Prostate gland (tissue), 2 donors: ENCODE data around the gene XCL2. TPM values are rescaled to one million over a fixed set of nuclear protein-coding genes. Genes with fewer than 3 reads are reported as not detected.
A peak's percentile ranks its signal among the peaks of the same experiment; 100 is the strongest.
"Not testable (repeated sequence)": the region's sequence is repeated elsewhere in the genome, so short reads cannot be mapped to it uniquely, and the experiment has no call there.

ENCODE experiments used
- DNase-seq: peaks from one replicate; pipeline ENCODE4 v3.0.0-alpha.2; 2019; ENCODE audit warnings: low spot score
- H3K27ac ChIP-seq, 2 donors: fragments of 200-600 bp; sonication (generic); 2 replicates each; pipeline ENCODE4 v1.5.1; 2017 to 2019
- H3K27me3 ChIP-seq: fragments of 200-600 bp; sonication (generic); replicated peaks from 2 replicates; pipeline ENCODE4 v1.5.1; 2019; ENCODE audit not compliant: insufficient read depth
- H3K36me3 ChIP-seq, 2 donors: fragments of 200-600 bp; sonication (generic); 1 replicate in 1 of 2; 2 replicates in 1 of 2; pipeline versions ENCODE4 v1.5.1 to v1.8.1; 2017 to 2019
- H3K4me1 ChIP-seq: fragments of 200-600 bp; sonication (generic); replicated peaks from 2 replicates; pipeline ENCODE4 v1.5.1; 2019
- H3K4me3 ChIP-seq, 2 donors: fragments of 200-600 bp; sonication (generic); 2 replicates each; pipeline ENCODE4 v1.5.1; 2017 to 2019
- H3K9me3 ChIP-seq: fragments of 200-600 bp; sonication (generic); 2 replicates; pipeline ENCODE4 v1.5.1; 2017
- POLR2A ChIP-seq: fragments of 450-650 bp; IDR thresholded peaks from one replicate; pipeline ENCODE4 v1.6.1; 2016; ENCODE audit warnings: antibody characterized with exemption, mild to moderate bottlenecking
- POLR2AphosphoS5 ChIP-seq: sonication (generic); formaldehyde crosslinking; IDR thresholded peaks from one replicate; pipeline ENCODE4 v1.6.1; 2017; ENCODE audit warnings: antibody characterized with exemption
- WGBS: methylation state at CpG from one replicate; pipeline ENCODE4 v1.1.5; 2018; 5-methylcytosine and 5-hydroxymethylcytosine counted together
- intact Hi-C: fragments of 100-400 bp; cut with DNase I; formaldehyde crosslinking; loops from one replicate; pipeline ENCODE4 v1.14.2; 2022
- total RNA-seq, 2 donors: library from RNA; depleted of rRNA; stranded (reverse); fragments of >200 nt; gene quantifications; one replicate each; pipeline ENCODE4 v1.1.0, GENCODE V29; 2016
- TF ChIP-seq, protein P1 (sequence below), 4 experiments: fragments of 200-600 bp in 2 of 4; fragments of 450-650 bp in 2 of 4; sonication (generic) in 2 of 4; IDR thresholded peaks; 1 replicate in 3 of 4; 2 replicates in 1 of 4; pipeline ENCODE4 v1.5.1; 2016 to 2019; ENCODE audit warnings: antibody characterized with exemption in 4 of 4, mild to moderate bottlenecking in 2 of 4, moderate library complexity in 2 of 4

The XCL2 gene
- total RNA-seq, 2 donors from 2014 or later = not detected

- H3K27me3 ChIP-seq, H3K9me3 ChIP-seq, H3K27ac ChIP-seq, H3K36me3 ChIP-seq, H3K4me3 ChIP-seq, H3K4me1 ChIP-seq: not testable (repeated sequence)
- 8% methylated on average over 4 of the region's 4 CpGs for WGBS
- TF ChIP-seq, protein P1, sequence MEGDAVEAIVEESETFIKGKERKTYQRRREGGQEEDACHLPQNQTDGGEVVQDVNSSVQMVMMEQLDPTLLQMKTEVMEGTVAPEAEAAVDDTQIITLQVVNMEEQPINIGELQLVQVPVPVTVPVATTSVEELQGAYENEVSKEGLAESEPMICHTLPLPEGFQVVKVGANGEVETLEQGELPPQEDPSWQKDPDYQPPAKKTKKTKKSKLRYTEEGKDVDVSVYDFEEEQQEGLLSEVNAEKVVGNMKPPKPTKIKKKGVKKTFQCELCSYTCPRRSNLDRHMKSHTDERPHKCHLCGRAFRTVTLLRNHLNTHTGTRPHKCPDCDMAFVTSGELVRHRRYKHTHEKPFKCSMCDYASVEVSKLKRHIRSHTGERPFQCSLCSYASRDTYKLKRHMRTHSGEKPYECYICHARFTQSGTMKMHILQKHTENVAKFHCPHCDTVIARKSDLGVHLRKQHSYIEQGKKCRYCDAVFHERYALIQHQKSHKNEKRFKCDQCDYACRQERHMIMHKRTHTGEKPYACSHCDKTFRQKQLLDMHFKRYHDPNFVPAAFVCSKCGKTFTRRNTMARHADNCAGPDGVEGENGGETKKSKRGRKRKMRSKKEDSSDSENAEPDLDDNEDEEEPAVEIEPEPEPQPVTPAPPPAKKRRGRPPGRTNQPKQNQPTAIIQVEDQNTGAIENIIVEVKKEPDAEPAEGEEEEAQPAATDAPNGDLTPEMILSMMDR (IDR thresholded peaks at IDR 0.05) = peak in 3 of 4 experiments; percentile 46 to 64 (median 63)
- DNase-seq = peak; percentile 33
- intact Hi-C loops = loop anchor here (2.0 to 10.0 kb wide), 2 partner anchors 139 to 231 kb away; no protein-coding TSS in a partner anchor
Measured at GRCh38 chr1:168574234-168574633, 30.4 kb upstream of the XCL2 start.

- no peaks in the 10 kb centered on the region for H3K4me1 ChIP-seq
- no peak overlapping the region for H3K4me3 ChIP-seq
- H3K27me3 ChIP-seq = no peaks in the 10 kb centered on the region
- intact Hi-C loops = loop anchor here (10.0 kb wide), 1 partner anchor 138 kb away; no protein-coding TSS in a partner anchor
- 94% methylated on average over 3 of the region's 3 CpGs for WGBS
- TF ChIP-seq POLR2AphosphoS5 = no peak
- TF ChIP-seq POLR2A = no peak
- TF ChIP-seq, protein P1 (IDR thresholded peaks at IDR 0.05) = no peak
- no peak overlapping the region for H3K27ac ChIP-seq
- H3K9me3 ChIP-seq = no peaks in the 10 kb centered on the region
- no peaks in the 10 kb centered on the region for H3K36me3 ChIP-seq
- no peak for DNase-seq
Measured at GRCh38 chr1:168572633-168573032, 28.8 kb upstream of the XCL2 start.

GRCh38 chr1:168570652-168571051, 26.9 kb upstream of the XCL2 start:
- Histone ChIP-seq H3K9me3 (no peaks in the 10 kb centered on the region), H3K27ac (no peak overlapping the region), H3K36me3 (no peaks in the 10 kb centered on the region), H3K4me3 (no peak overlapping the region), H3K27me3 (no peaks in the 10 kb centered on the region), H3K4me1 (no peaks in the 10 kb centered on the region)
- TF ChIP-seq POLR2A (no peak), POLR2AphosphoS5 (no peak)
- TF ChIP-seq, protein P1 (IDR thresholded peaks at IDR 0.05) = no peak
- 85% methylated on average over 3 of the region's 3 CpGs for WGBS
- intact Hi-C loops = loop anchor here (10.0 kb wide), 1 partner anchor 136 kb away; no protein-coding TSS in a partner anchor
- no peak for DNase-seq

DNA sequence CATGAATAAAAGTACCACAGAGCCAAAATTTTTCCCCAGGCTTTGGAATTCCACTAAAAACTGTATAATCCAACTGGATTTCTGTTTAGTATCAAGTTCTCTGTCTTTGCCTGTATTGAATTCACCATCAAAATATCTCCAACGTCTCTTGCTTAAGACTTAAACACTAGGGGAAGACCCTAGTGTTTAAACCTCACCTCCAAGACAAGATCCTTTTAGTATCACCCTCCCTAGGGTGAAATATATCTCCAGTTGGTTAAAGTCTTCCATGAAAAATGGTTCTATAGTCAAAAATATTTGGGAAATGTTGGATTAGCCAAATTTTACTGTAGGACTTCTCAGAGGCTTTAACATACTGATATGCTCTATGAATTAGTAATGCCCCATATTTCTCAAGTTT, 24.5 kb upstream of the XCL2 start:
- no peak overlapping the region for H3K4me3 ChIP-seq
- no peaks in the 10 kb centered on the region for H3K36me3 ChIP-seq
- H3K4me1 ChIP-seq = no peaks in the 10 kb centered on the region
- H3K9me3 ChIP-seq = no peaks in the 10 kb centered on the region
- no peak for DNase-seq
- no peaks in the 10 kb centered on the region for H3K27me3 ChIP-seq
- TF ChIP-seq, protein P1 (IDR thresholded peaks at IDR 0.05) = no peak
- TF ChIP-seq POLR2AphosphoS5 (no peak), POLR2A (no peak)
- WGBS = 88% methylated on average over 1 of the region's 1 CpG
- H3K27ac ChIP-seq = no peak overlapping the region
- intact Hi-C loops = no loop called here

- no peak for DNase-seq
- Histone ChIP-seq H3K36me3 (no peaks in the 10 kb centered on the region), H3K4me1 (no peaks in the 10 kb centered on the region), H3K27me3 (no peaks in the 10 kb centered on the region), H3K9me3 (no peaks in the 10 kb centered on the region), H3K27ac (no peak overlapping the region), H3K4me3 (no peak overlapping the region)
- WGBS = 91% methylated on average over 3 of the region's 3 CpGs
- intact Hi-C loops = no loop called here
- TF ChIP-seq POLR2AphosphoS5 = no peak
- TF ChIP-seq, protein P1 (IDR thresholded peaks at IDR 0.05) = no peak
- TF ChIP-seq POLR2A = no peak
Measured at GRCh38 chr1:168567568-168567967, 23.8 kb upstream of the XCL2 start.
